Activated naive CD4-positive, alpha-beta T cell treated with anti-CD3 and anti-CD28 coated beads, Interleukin-2, amount 50 U/mL, for 24 hours (primary cell): Measurements from ENCODE around the gene C12orf42.
A peak's percentile ranks its signal among the peaks of the same experiment; 100 is the strongest.

Source experiments
- H3K27ac Mint-ChIP-seq: one replicate; pipeline ENCODE4 v1.8.0; 2021; ENCODE audit warnings: mild to moderate bottlenecking, mixed read lengths
- H3K27me3 Mint-ChIP-seq: one replicate; pipeline ENCODE4 v1.8.0; 2021; ENCODE audit warnings: mixed read lengths
- H3K36me3 Mint-ChIP-seq: one replicate; pipeline ENCODE4 v1.8.0; 2021; ENCODE audit warnings: mixed read lengths
- H3K4me1 Mint-ChIP-seq: one replicate; pipeline ENCODE4 v1.8.0; 2021; ENCODE audit warnings: mixed read lengths
- H3K4me3 Mint-ChIP-seq: one replicate; pipeline ENCODE4 v1.8.0; 2021; ENCODE audit warnings: mild to moderate bottlenecking, mixed read lengths
- H3K9me3 Mint-ChIP-seq: one replicate; pipeline ENCODE4 v1.8.0; 2021; ENCODE audit warnings: mixed read lengths

C12orf42 gene

DNA sequence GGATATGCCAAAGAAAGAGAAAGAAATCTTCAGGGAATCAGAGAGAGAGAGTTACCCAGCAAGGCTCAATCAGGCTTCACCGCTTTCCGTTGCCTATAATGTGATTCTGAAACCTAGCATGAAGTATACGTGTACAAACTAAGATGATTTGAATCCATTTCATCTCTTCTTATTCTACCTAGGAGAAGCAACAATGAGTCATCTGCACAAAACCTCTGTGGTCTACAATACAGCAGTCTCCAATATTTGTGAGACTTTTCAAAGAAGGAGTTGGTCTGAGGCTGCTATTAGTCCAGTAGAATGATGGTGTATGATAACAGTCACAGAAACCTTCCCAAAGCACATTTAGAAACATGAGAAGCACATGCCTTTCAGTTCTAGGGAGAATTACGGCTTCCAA lies 141.9 kb downstream of the C12orf42 start:
- Mint-ChIP-seq H3K27me3 (no peaks in the 10 kb centered on the region), H3K36me3 (peaks cover 18% of the 10 kb centered on the region), H3K4me3 (no peak overlapping the region), H3K4me1 (peaks cover 13% of the 10 kb centered on the region), H3K27ac (no peak overlapping the region), H3K9me3 (peaks cover 11% of the 10 kb centered on the region)

DNA sequence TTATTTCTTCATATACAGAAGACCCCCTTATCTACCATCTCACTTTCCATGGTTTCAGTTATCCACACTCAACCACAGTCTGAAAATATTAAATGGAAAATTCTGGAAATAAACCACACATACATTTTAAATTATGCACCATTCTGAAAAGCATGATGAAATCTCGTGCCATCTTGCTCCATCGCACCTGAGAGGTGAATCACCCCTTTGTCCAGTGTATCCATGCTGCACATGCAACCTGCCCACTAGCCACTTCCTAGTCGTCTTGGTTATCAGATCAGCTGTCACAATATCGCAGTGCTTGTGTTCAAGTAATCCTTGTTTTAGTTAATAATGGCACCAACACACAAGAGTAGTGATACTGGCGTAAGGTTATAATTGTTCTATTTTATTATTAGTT lies 145.7 kb downstream of the C12orf42 start:
- Mint-ChIP-seq H3K27me3 (no peaks in the 10 kb centered on the region), H3K36me3 (peaks cover 13% of the 10 kb centered on the region), H3K27ac (no peak overlapping the region)

DNA sequence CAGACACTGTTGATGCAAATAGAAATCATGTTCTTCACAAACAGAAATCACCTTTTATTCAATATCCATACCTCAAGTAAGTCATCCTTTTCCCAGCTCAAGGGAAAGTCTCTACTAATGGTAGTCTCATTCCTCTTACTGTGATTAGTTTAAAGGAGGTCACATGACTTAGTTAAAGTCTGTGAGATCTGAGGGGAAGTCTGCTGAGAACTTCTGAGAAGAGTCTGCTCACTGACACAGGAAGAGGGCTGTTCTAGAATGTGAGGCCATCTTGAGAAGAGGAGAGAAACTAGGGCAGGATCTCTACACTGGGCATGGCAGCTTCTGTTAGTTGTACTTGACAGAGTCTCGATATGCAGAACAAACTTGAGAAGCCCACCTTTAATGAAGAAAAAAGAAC lies 146.8 kb downstream of the C12orf42 start:
- Mint-ChIP-seq H3K4me3 (no peak overlapping the region), H3K27me3 (no peaks in the 10 kb centered on the region), H3K36me3 (peaks cover 10% of the 10 kb centered on the region), H3K9me3 (no peaks in the 10 kb centered on the region), H3K27ac (peak overlapping the region; percentile 44), H3K4me1 (peaks cover 18% of the 10 kb centered on the region)

More for the DNA sequence above, 145.7 kb downstream of the C12orf42 start:
- Mint-ChIP-seq H3K9me3 (no peaks in the 10 kb centered on the region), H3K4me1 (peaks cover 18% of the 10 kb centered on the region), H3K4me3 (no peak overlapping the region)

DNA sequence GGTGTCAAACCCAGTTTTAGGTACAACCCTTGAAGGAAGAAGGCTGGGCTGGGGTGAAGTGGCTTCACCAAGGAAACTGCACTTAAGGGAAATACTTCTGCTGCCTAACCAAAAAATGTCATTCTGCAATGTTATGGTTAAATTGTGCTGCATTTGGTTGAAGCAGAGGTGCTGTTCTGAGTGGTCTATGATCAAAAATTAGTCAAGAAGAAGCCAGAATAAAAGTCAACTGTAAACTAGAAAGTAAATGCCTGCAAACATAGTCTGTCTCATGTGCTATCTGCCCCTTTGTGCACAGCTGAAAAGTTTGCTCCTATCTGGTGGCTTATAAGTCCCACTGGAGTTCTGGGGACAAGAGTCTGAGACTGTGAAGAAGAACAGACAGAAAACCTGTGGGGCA lies 158.8 kb downstream of the C12orf42 start:
- no peak overlapping the region for H3K27ac Mint-ChIP-seq
- H3K27me3 Mint-ChIP-seq: no peaks in the 10 kb centered on the region
- H3K9me3 Mint-ChIP-seq: no peaks in the 10 kb centered on the region
- no peak overlapping the region for H3K4me3 Mint-ChIP-seq
- peaks cover 9% of the 10 kb centered on the region for H3K36me3 Mint-ChIP-seq
- no peaks in the 10 kb centered on the region for H3K4me1 Mint-ChIP-seq

DNA sequence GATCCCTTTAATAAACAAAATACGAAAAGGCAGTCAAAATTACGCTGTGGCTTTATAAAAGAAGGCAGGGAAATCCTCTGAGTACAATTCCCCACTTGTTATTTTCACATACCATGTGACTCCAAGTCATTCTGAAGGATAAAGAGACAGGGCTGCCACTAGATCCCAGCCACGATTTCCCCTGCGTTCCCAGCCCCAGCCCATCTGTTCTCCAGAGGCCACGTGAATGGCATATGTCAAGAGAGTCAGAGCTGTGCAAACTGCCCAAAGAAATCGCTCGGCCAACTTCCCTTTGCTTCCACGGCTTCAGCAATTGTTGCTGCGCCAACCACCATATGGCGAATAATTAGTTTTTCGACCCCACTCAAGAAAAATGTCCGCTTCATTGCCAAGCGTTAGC lies 161.3 kb downstream of the C12orf42 start:
- no peaks in the 10 kb centered on the region for H3K9me3 Mint-ChIP-seq
- H3K4me1 Mint-ChIP-seq: no peaks in the 10 kb centered on the region
- H3K27me3 Mint-ChIP-seq: no peaks in the 10 kb centered on the region
- H3K36me3 Mint-ChIP-seq: peaks cover 3% of the 10 kb centered on the region
- H3K4me3 Mint-ChIP-seq: no peak overlapping the region
- H3K27ac Mint-ChIP-seq: no peak overlapping the region

DNA sequence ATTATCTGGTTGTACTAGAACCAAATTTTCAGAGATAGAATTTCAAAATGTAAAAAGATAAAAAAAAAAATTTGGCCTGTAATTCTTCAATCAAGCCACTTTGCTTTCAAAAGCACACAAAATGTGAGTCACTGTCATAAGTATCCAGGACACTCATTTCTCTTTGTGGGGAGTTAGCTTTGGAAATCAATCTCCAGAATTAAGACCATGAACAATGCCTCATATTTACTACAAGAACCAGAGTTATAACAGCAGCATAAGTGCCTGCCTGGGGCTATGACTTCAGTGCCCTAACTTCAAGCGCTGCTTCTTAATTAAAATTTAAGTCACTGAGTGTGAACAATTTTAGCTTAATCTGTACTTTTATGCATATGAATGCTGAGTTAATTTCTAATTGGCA lies 162.1 kb downstream of the C12orf42 start:
- Mint-ChIP-seq H3K4me1 (no peaks in the 10 kb centered on the region), H3K27me3 (no peaks in the 10 kb centered on the region), H3K36me3 (peaks cover 3% of the 10 kb centered on the region), H3K4me3 (no peak overlapping the region), H3K9me3 (no peaks in the 10 kb centered on the region), H3K27ac (no peak overlapping the region)

DNA sequence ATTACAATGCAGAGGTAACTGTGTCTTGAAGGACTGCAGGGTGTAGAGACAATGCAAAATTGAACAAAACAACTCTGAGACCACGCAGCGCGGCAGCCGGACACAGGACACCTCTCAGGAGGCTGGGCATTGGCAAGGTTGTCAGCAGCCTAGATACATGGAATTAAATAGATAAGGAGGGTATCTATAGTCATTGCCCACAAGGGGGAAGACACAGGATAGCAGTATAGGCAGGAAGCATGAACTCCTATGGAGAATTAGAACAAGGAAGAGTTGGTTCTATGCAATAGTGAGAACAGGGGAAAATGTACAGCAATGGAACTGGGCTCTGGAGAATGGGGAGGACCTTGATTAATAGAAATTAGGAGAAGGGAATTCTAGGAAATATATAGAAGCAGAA lies 164.1 kb downstream of the C12orf42 start:
- no peaks in the 10 kb centered on the region for H3K9me3 Mint-ChIP-seq
- no peaks in the 10 kb centered on the region for H3K36me3 Mint-ChIP-seq
- no peak overlapping the region for H3K27ac Mint-ChIP-seq
- H3K4me1 Mint-ChIP-seq: no peaks in the 10 kb centered on the region
- no peak overlapping the region for H3K4me3 Mint-ChIP-seq
- no peaks in the 10 kb centered on the region for H3K27me3 Mint-ChIP-seq

DNA sequence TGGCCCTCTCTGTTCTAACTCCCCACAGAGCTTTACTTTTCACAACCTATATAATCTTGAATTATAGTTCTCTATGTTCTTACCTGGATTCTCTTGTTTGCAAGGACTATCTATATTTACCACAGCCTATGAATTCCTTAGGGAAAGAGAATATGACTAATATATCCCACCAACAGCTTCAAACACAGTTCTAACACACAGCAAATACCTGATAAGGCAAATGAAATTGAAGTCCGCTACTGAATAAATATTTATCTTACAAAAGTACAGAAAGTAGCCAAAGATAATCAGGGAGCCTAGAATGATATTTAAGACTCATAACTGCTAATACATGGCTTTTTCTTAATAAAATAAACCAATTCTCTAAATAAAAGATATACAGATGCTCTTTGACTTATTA lies 165.1 kb downstream of the C12orf42 start:
- H3K27me3 Mint-ChIP-seq: no peaks in the 10 kb centered on the region
- H3K27ac Mint-ChIP-seq: no peak overlapping the region
- no peaks in the 10 kb centered on the region for H3K36me3 Mint-ChIP-seq
- H3K9me3 Mint-ChIP-seq: no peaks in the 10 kb centered on the region
- no peak overlapping the region for H3K4me3 Mint-ChIP-seq
- no peaks in the 10 kb centered on the region for H3K4me1 Mint-ChIP-seq

DNA sequence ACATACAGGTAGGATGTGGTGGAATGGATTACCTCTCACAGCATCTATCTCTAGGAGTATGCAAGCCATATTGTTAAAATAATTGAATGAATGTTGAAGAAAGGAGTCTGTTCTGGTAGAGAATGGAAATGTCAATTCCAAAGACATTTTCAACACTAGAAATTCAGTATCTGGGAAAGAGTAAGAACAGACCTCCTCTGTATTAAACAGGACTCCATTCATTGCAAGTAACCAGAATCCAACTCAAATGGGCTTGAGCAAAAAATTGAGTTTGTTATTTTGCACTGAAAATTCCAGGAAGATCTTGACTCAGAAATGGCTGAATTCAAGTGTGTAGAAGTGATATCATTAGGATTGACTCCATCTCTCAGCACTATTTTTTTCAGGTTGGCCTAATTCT lies 168.1 kb downstream of the C12orf42 start:
- H3K27ac Mint-ChIP-seq: peak overlapping the region; percentile 0
- H3K27me3 Mint-ChIP-seq: no peaks in the 10 kb centered on the region
- H3K4me3 Mint-ChIP-seq: no peak overlapping the region
- H3K4me1 Mint-ChIP-seq: no peaks in the 10 kb centered on the region
- no peaks in the 10 kb centered on the region for H3K9me3 Mint-ChIP-seq
- H3K36me3 Mint-ChIP-seq: no peaks in the 10 kb centered on the region

DNA sequence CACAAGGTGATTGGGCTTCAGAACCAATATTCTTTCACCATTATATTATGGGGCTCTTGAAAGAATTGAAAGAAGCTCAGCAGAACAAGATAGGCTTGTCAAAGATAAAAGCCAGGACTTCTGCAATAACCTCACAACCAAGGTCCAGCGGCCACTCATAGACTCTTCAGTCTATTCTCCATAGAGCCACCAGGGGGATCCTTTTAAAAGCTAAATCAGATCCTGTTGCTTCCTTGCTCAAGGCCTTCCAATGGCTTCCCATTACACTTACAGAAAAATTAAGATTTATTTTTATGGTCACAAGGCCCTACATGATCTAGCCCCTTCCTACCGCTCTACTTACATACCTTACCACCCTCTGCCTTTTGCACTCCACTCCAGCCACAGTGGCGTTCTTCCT lies 169.6 kb downstream of the C12orf42 start:
- Mint-ChIP-seq H3K4me1 (no peaks in the 10 kb centered on the region), H3K4me3 (no peak overlapping the region), H3K27me3 (no peaks in the 10 kb centered on the region), H3K27ac (no peak overlapping the region), H3K36me3 (no peaks in the 10 kb centered on the region), H3K9me3 (no peaks in the 10 kb centered on the region)

DNA sequence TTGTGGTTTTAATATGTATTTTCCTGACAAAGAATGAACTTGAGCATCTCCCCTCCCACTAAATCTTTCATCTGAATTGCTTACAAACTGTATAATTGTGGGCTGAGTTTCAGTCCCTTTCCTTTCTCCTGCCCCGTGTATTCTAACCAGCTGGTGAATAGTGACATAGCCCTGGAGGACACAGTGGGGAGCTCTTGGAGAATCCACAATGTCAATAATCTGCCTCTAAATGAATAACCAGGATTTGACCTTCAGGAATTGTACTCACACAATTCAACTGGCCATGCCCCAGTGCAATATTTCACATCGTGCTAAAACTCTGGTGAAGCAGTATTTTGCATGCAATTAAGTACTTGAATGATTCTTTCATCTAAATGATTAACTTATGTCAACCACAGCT lies 177.2 kb downstream of the C12orf42 start:
- Mint-ChIP-seq H3K4me3 (no peak overlapping the region), H3K36me3 (peaks cover 6% of the 10 kb centered on the region), H3K4me1 (no peaks in the 10 kb centered on the region), H3K9me3 (peaks cover 8% of the 10 kb centered on the region), H3K27ac (no peak overlapping the region), H3K27me3 (no peaks in the 10 kb centered on the region)

DNA sequence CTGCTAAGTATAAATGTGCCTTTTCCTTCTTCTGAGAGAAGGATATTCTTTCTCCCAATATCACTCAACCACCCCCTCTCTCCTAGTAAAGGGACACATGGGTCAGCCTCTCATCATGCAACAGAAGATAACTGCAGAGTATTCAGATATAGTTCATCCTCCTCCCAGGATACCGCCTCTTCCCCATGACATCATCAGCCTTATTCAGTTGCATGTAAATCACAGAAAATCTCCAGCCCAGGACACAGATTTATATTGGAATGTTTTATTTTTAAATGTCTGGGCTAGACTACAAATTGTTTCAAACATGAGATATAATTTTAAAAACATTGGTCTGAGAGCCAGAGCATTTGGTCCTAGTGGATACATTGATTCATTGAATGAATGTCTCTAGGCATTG lies 178.5 kb downstream of the C12orf42 start:
- Mint-ChIP-seq H3K9me3 (peaks cover 8% of the 10 kb centered on the region), H3K27ac (no peak overlapping the region), H3K27me3 (no peaks in the 10 kb centered on the region), H3K4me1 (no peaks in the 10 kb centered on the region), H3K36me3 (peaks cover 6% of the 10 kb centered on the region), H3K4me3 (no peak overlapping the region)

DNA sequence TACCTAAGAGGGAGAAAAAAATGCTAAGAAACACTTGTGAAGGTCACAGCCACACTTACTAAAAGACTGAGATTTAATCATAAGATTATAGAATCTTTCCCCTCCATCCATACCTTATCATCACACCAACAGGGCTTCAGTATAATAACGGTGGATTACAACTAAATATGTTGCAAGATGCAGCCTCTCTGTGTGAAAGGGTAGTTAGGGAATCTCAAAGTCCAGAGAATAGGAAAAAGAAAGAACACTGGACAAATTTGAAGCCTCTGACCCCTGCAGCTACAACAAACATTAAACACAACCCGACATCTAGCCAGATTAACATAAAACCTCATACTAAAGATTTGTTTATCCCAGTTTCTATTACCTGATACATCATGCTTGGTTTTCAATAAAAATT lies 181.0 kb downstream of the C12orf42 start:
- Mint-ChIP-seq H3K4me1 (no peaks in the 10 kb centered on the region), H3K36me3 (peaks cover 6% of the 10 kb centered on the region), H3K9me3 (peaks cover 13% of the 10 kb centered on the region), H3K27me3 (no peaks in the 10 kb centered on the region), H3K27ac (no peak overlapping the region), H3K4me3 (no peak overlapping the region)

DNA sequence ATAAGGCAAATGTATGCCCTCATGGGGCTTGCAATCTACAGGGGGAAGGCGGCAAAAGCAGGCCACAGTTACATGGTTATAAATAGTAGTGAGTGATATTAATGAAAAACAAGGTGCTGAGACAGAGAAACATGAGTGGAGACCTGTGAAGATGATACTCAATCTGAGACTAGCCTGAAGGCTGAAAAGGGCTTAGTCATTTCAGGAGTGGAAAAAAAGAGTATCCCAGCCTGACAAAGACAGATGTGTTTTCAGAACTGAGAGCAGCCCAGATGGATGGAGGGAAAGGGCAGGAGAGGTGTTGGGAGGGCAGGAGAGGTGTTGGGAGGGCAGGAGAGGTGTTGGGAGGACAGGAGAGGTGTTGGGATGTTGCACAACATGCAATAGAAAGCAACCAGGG lies 181.9 kb downstream of the C12orf42 start:
- H3K4me3 Mint-ChIP-seq: no peak overlapping the region
- peaks cover 13% of the 10 kb centered on the region for H3K9me3 Mint-ChIP-seq
- H3K27me3 Mint-ChIP-seq: no peaks in the 10 kb centered on the region
- peaks cover 6% of the 10 kb centered on the region for H3K36me3 Mint-ChIP-seq
- H3K27ac Mint-ChIP-seq: no peak overlapping the region
- no peaks in the 10 kb centered on the region for H3K4me1 Mint-ChIP-seq

DNA sequence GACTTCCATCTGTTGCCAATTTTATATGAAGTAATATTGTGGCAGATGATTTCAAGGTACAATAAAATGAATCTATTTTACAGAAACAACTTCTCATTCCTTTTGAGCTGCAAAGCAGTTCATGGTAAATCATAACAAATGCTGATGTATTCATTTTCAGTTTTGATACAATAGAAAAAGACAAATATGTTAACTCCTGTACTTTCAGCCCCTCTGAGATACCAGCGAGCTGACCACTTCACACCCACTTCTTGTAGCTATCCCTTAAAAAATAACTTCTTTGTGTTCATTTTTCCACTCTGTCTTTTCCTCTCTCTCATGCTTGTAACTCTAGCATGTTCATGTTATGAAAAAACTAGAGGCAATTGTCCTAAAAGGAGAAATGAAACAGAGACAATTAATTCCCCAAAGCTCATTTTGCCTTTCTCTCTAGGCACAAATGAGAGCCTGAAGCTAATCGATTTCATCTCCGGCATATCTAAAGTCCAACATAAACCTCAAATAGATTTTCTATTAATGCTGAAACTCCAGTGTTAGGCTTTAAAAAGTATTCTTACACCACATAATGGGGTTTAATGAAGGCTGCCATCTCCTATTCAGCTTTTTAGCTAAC lies 182.9 kb downstream of the C12orf42 start:
- no peaks in the 10 kb centered on the region for H3K27me3 Mint-ChIP-seq
- H3K4me3 Mint-ChIP-seq: no peak overlapping the region
- peaks cover 13% of the 10 kb centered on the region for H3K9me3 Mint-ChIP-seq
- peaks cover 6% of the 10 kb centered on the region for H3K36me3 Mint-ChIP-seq
- no peak overlapping the region for H3K27ac Mint-ChIP-seq
- no peaks in the 10 kb centered on the region for H3K4me1 Mint-ChIP-seq

DNA sequence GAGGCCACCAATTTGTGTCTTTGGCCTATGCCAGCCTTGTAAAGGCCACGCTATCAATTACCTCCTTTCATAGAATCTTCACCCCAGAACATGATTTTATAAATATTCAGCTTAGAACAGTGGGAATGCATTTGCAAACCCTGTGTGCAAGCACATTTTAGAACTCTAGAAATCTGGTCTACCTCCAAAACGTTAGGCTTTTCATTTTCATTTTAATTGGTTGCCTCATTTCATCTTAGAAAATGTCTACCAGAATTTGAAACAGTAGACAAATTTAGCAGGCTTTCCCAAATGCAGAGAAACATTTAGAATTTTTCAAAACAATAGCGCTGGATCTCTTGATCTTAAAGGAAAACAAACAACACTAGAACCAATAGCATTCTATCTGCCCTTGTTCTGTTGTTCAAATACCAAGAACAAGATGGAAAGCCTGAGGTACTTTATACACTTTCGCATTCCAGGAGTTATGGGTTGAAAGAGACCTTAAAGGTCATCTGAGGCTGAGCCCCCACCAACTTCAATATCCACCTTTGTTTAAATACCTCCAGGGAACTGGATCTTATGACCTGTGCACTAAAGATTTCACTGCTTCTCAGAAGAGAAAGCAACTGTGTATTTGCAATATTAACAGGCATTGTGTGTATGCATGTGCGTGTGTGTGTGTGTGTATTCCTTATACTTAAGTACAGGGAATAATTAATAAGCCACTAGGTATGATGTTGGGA lies 185.1 kb downstream of the C12orf42 start:
- Mint-ChIP-seq H3K36me3 (peaks cover 5% of the 10 kb centered on the region), H3K4me3 (no peak overlapping the region), H3K27me3 (no peaks in the 10 kb centered on the region), H3K27ac (no peak overlapping the region), H3K9me3 (peaks cover 5% of the 10 kb centered on the region), H3K4me1 (no peaks in the 10 kb centered on the region)

DNA sequence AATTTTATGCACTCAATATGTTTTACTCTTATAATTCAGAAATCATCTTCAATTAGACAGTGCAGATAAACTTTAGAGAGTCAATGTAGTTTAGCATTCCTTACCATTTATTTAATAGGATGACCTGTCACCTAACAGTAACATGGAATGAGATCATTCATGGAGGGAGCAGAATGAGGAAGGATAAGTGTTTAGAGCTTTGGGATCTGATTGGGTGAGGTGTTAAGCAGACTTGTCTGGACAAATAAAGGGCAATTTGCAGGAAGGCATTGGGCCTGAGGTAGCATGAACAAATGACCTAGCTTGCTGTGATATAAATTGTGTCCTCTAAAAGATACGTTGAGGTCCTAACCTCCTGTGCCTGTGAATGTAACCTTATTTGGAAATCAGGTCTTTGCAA lies 187.4 kb downstream of the C12orf42 start:
- H3K4me3 Mint-ChIP-seq: no peak overlapping the region
- no peak overlapping the region for H3K27ac Mint-ChIP-seq
- peaks cover 5% of the 10 kb centered on the region for H3K9me3 Mint-ChIP-seq
- H3K36me3 Mint-ChIP-seq: peaks cover 3% of the 10 kb centered on the region
- H3K4me1 Mint-ChIP-seq: no peaks in the 10 kb centered on the region
- H3K27me3 Mint-ChIP-seq: no peaks in the 10 kb centered on the region
